GM10248 (cell line): ENCODE results near the gene SLC52A1.

Experiments used
- CTCF ChIA-PET: fragments of 300-600 bp; sonication (Branson Sonifier 250); formaldehyde crosslinking; extraction: SDS; loops from one replicate; lab custom pipeline; 2021; ENCODE audit warnings: antibody characterized with exemption; lab: Yijun Ruan, JAX
- POLR2A ChIA-PET: fragments of 350-650 bp; sonication (Branson Sonifier 250); formaldehyde crosslinking; extraction: SDS; loops from one replicate; lab custom pipeline; 2020; ENCODE audit warnings: antibody characterized with exemption; lab: Yijun Ruan, JAX
- DNase-seq: peaks from one replicate; pipeline ENCODE4 v3.0.0; 2012; ENCODE audit errors: extremely low spot score
- CTCF ChIP-seq: IDR thresholded peaks from 2 replicates; pipeline ENCODE4 v1.5.1; 2012; ENCODE audit warnings: mild to moderate bottlenecking, low read depth; ENCODE audit errors: extremely low read depth, missing control alignments, control extremely low read depth

SLC52A1 gene

GRCh38 chr17:5003214-5003867 lies 31.9 kb downstream of the SLC52A1 start:
- no peak for DNase-seq
- CTCF ChIA-PET: no interaction called here
- no peak for TF ChIP-seq CTCF
- POLR2A ChIA-PET: interaction anchor here (0.7 kb wide), 1 partner anchor 25 kb away, joined by 4 read pairs; no protein-coding TSS in a partner anchor

- no peak for TF ChIP-seq CTCF
- ChIA-PET POLR2A (interaction anchor here (0.8 to 0.9 kb wide), 2 partner anchors 9 to 62 kb away, joined by 3 read pairs; partner anchors contain the start of genes RNF167 and SLC25A11), CTCF (interaction anchor here (1.2 kb wide), 1 partner anchor 60 kb away, joined by 3 read pairs; no protein-coding TSS in a partner anchor)
- no peak for DNase-seq
Measured at GRCh38 chr17:5002121-5002788, 33.0 kb downstream of the SLC52A1 start.

- POLR2A ChIA-PET: interaction anchor here (0.6 to 0.8 kb wide), 2 partner anchors 12 to 17 kb away, joined by 3 to 7 read pairs; no protein-coding TSS in a partner anchor
- no peak for DNase-seq
- no peak for TF ChIP-seq CTCF
- CTCF ChIA-PET: interaction anchor here (1.0 to 1.7 kb wide), 3 partner anchors 10 to 13 kb away, joined by 3 to 4 read pairs (median 4); partner anchors contain the start of gene CAMTA2
Measured at GRCh38 chr17:5000237-5000639, 35.0 kb downstream of the SLC52A1 start.

GRCh38 chr17:4999430-5000093 lies 35.7 kb downstream of the SLC52A1 start:
- POLR2A ChIA-PET: interaction anchor here (0.6 to 0.8 kb wide), 2 partner anchors 12 to 17 kb away, joined by 3 to 7 read pairs; no protein-coding TSS in a partner anchor
- TF ChIP-seq CTCF: no peak
- peak; percentile 42 for DNase-seq
- CTCF ChIA-PET: interaction anchor here (1.0 to 1.7 kb wide), 3 partner anchors 10 to 12 kb away, joined by 3 to 4 read pairs (median 4); partner anchors contain the start of gene CAMTA2

- CTCF ChIA-PET: interaction anchor here (0.8 to 2.6 kb wide), 3 partner anchors 10 to 32 kb away, joined by 3 to 17 read pairs (median 4); partner anchors contain the start of gene CAMTA2
- DNase-seq: peak; percentile 68
- POLR2A ChIA-PET: no interaction called here
- TF ChIP-seq CTCF: no peak
Measured at GRCh38 chr17:4998732-4999429, 36.3 kb downstream of the SLC52A1 start.
